Right forelimb (tissue), 1 donor: ENCODE measurements around the gene CCND1.

Experiments
- DNase-seq: peaks from one replicate; pipeline ENCODE4 v3.0.0-alpha.2; 2018

The CCND1 gene

GRCh38 chr11:69640995-69641581 is at the start of gene CCND1:
CCND1 (plus strand) TSS chr11:69641156; CDS start chr11:69641314, 158 bp downstream.
- DNase-seq: peak; percentile 85

- DNase-seq: no peak
Observed at GRCh38 chr11:69592986-69593650, 47.8 kb upstream of the CCND1 start.

GRCh38 chr11:69593851-69594250 is 47.1 kb upstream of the CCND1 start:
- DNase-seq: no peak

- DNase-seq: no peak
Observed at GRCh38 chr11:69594481-69594880, 46.5 kb upstream of the CCND1 start.

- no peak for DNase-seq
Observed at GRCh38 chr11:69595805-69596665, 44.9 kb upstream of the CCND1 start.

GRCh38 chr11:69598147-69598546 is 42.8 kb upstream of the CCND1 start:
- no peak for DNase-seq

GRCh38 chr11:69599502-69599901 is 41.5 kb upstream of the CCND1 start:
- DNase-seq: no peak

- no peak for DNase-seq
Observed at GRCh38 chr11:69600001-69600400, 41.0 kb upstream of the CCND1 start.

GRCh38 chr11:69601011-69601975 is 39.7 kb upstream of the CCND1 start:
- no peak for DNase-seq

GRCh38 chr11:69603111-69603836 is 37.7 kb upstream of the CCND1 start:
- DNase-seq: no peak

- DNase-seq: no peak
Observed at GRCh38 chr11:69604055-69604454, 36.9 kb upstream of the CCND1 start.

- DNase-seq: no peak
Observed at GRCh38 chr11:69605737-69606526, 35.0 kb upstream of the CCND1 start.

- DNase-seq: no peak
Observed at GRCh38 chr11:69609351-69609750, 31.6 kb upstream of the CCND1 start.

- no peak for DNase-seq
Observed at GRCh38 chr11:69611548-69612526, 29.1 kb upstream of the CCND1 start.

GRCh38 chr11:69613594-69613993 is 27.4 kb upstream of the CCND1 start:
- DNase-seq: peak; percentile 25

- peak; percentile 34 for DNase-seq
Observed at GRCh38 chr11:69614085-69614484, 26.9 kb upstream of the CCND1 start.

- peak; percentile 16 for DNase-seq
Observed at GRCh38 chr11:69615545-69616278, 25.2 kb upstream of the CCND1 start.

- no peak for DNase-seq
Observed at GRCh38 chr11:69617220-69617619, 23.7 kb upstream of the CCND1 start.

- DNase-seq: no peak
Observed at GRCh38 chr11:69617682-69618081, 23.3 kb upstream of the CCND1 start.
